GM13976 (cell line): Measurements from ENCODE around the gene LIPE.
A peak's percentile ranks its signal among the peaks of the same experiment; 100 is the strongest.

ENCODE experiments used
- DNase-seq: peaks from one replicate; pipeline ENCODE4 v3.0.0; 2012; ENCODE audit warnings: low spot score
- CTCF ChIP-seq: IDR thresholded peaks from 2 replicates; pipeline ENCODE4 v1.5.1; 2012; ENCODE audit warnings: borderline replicate concordance, mild to moderate bottlenecking; ENCODE audit not compliant: insufficient read depth; ENCODE audit errors: extremely low read depth, missing control alignments, control extremely low read depth
- in situ Hi-C: fragments of 300-500 bp; cut with MboI; formaldehyde crosslinking; loops from one replicate; pipeline ENCODE4 v1.12.0; 2022; ENCODE audit warnings: low sequenced_read_pairs, mixed read lengths, inconsistent platforms; ENCODE audit not compliant: unreplicated experiment

The LIPE gene

GRCh38 chr19:42445948-42446347 lies 18.8 kb upstream of the LIPE start:
- no peak for TF ChIP-seq CTCF

GRCh38 chr19:42443944-42444398 lies 16.8 kb upstream of the LIPE start:
- in situ Hi-C loops: no loop called here
- TF ChIP-seq CTCF: no peak
- no peak for DNase-seq

More at GRCh38 chr19:42445948-42446347, 18.8 kb upstream of the LIPE start:
- in situ Hi-C loops: no loop called here
- DNase-seq: no peak

GRCh38 chr19:42442833-42443232 lies 15.6 kb upstream of the LIPE start, which contains the start of gene CXCL17:
CXCL17 (minus strand) TSS chr19:42442946; CDS start chr19:42442832, 114 bp downstream.
- in situ Hi-C loops: no loop called here
- no peak for DNase-seq
- TF ChIP-seq CTCF: no peak

- in situ Hi-C loops: no loop called here
- no peak for DNase-seq
- TF ChIP-seq CTCF: no peak
Observed at GRCh38 chr19:42441049-42441445, 13.9 kb upstream of the LIPE start.

- peak; percentile 75 for DNase-seq
- peak; percentile 76 for TF ChIP-seq CTCF
- in situ Hi-C loops: no loop called here
Observed at GRCh38 chr19:42440357-42441048, 13.3 kb upstream of the LIPE start.

- no peak for DNase-seq
- in situ Hi-C loops: no loop called here
- no peak for TF ChIP-seq CTCF
Observed at GRCh38 chr19:42436006-42436405, 8.8 kb upstream of the LIPE start.
